SKM-1 treated with dmso at 0.1 percent for 144 hours (cell line): ENCODE measurements around the gene LYRM9.
"Not testable (repeated sequence)": the region's sequence is repeated elsewhere in the genome, so short reads cannot be mapped to it uniquely, and the experiment has no call there.

ENCODE experiments used
- DNase-seq: peaks from one replicate; lab custom pipeline; 2025; ENCODE audit not compliant: unreplicated experiment; lab: John Stamatoyannopoulos, UW

The LYRM9 gene

GRCh38 chr17:27845264-27846041 lies 47.7 kb downstream of the LYRM9 start:
- no peak for DNase-seq

- no peak for DNase-seq
Measured at GRCh38 chr17:27840688-27841087, 52.5 kb downstream of the LYRM9 start.

DNA sequence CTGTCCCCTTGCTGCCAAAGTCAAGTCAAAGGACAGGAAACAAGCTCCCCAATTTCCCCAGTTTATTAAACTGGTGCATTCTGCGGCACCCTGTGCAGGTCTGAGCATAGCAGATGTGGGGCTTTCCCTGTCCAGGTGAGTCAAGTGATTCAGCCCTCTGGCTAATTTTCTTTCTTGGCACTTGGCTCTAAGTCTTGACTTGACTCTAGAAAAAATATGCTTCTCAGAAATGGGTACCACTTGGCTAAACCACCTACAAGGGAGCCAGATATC lies 52.8 kb downstream of the LYRM9 start:
- DNase-seq: not testable (repeated sequence)

GRCh38 chr17:27839571-27840405 lies 53.4 kb downstream of the LYRM9 start:
- DNase-seq: not testable (repeated sequence)

DNA sequence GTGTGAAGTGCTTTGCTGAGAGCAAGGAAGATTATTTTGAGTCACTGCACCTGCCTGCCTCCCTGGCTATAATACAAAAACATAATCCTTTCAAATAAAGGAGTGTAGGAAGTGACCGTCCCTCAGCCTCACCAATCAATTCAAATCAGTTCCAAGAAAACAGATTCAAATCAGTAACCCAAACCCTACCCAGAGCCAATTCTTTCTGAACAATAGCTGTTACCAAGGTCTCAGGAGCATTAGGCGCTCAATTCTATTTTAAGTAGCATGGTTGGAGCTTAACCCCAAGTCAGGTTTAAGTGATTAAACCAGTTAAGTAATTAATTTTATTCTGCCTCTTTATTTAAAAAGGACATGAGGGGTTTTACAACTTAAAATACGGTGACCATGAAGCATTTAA lies 54.6 kb downstream of the LYRM9 start:
- not testable (repeated sequence) for DNase-seq

DNA sequence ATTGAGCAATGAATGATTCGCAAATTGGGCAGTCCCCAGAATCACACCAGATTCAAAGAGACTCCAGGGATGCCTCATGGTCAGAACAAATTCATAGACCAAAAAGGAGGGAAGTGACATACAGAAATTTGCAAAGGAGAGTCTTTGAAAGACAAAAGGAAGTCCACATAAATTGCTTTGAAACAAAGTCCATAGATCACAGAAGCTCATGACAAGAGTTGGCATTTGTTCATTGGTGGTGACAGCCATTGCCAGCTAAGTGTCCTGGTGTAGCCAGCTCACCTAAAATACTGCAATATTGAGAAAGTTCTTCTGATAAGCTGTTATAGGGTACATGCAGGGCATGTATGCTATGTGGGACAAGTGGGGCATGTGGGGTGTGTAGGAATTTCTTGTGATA lies 55.4 kb downstream of the LYRM9 start:
- DNase-seq: not testable (repeated sequence)

- no peak for DNase-seq
Measured at GRCh38 chr17:27836651-27837050, 56.5 kb downstream of the LYRM9 start.

- DNase-seq: no peak
Measured at GRCh38 chr17:27834571-27834970, 58.6 kb downstream of the LYRM9 start.

DNA sequence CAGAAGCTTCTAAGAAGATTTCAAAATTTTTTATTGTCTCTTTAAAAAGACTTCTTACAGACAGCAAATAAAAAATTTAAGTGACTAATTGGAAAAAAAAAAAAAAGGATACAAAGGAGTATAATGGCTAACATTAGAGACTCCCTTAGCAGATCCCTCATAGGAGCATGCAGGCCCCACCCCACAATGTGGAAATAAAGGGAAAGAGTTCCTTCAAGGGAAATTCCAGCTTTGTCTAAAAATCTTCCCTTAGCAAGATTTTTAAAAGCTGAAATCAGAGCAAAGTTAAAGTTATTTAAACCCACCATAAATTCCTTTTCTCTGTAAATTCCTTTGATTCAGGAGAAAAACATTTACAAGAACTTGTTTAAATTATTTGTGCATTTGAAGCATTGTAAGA lies 60.3 kb downstream of the LYRM9 start:
- DNase-seq: no peak

DNA sequence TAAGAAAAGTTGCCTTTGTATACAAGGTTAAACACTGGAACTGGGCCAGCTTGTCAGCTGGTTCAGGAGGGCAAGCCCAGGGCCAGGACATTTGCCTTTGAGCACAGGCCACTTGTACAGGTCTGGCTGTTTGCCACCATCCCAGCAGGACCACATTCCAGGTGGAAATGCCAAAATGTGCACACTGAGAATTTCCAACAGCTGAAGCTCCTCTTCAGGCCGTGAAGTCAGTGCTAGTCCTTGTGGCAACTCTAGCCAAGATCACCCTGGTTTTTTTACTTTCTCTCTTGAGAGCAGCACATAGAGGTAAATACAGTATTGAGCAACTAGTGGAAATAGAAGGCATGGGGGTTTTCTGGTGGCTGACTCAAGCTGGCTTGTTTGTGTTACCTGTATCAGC lies 63.3 kb downstream of the LYRM9 start:
- not testable (repeated sequence) for DNase-seq

DNA sequence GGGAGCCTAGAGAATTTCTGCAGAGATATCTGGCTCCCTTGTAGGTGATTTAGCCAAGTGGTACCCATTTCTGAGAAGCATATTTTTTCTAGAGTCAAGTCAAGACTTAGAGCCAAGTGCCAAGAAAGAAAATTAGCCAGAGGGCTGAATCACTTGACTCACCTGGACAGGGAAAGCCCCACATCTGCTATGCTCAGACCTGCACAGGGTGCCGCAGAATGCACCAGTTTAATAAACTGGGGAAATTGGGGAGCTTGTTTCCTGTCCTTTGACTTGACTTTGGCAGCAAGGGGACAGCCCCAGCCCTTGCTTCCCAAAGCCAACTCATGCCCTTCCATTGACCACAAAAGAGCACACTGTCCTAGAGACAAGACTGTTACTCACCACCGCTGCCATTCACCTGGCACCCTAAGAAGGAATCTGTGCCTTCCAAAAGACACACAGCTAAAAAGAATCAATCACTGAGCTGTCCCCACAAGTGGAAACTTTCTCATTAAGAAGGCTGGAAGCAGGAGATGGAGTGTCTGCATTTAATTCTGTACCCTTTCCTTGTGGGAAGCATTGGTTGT lies 63.9 kb downstream of the LYRM9 start:
- DNase-seq: not testable (repeated sequence)
